ENCODE results near the gene MRPL27.

DNA sequence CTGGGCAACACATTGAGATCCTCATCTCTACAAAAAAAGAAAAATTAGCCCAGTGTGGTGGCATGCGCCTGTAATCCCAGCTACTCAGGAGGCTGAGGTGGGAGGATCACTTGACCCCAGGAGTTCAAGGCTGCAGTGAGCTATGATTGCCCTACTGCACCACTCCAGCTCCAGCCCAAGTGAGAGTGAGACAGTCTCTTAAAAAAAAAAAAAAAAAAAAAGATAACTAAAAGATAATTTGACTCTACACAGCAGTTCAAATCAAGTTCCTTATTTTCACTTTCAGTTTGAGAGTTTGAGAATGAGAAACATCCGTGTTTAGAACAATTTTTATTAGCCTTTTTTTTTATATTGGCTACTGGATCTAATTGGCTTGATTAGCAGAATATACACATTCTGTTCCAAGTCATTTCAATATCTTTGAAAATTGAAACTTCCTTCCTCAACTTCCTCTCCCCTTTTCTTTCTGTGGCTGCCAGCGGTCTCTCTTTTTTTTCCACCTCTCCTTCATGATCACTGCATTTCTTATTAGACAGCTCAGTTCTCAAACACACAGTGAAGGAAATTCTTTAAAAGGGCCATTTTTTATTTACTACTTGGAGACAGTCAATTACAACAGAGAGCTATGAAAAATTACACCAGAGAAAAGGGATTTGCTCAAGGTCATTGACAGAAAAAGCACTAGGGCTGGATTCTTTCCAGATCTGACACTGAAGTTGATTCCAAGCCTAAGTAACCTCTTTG is 48.5 kb upstream of the MRPL27 start:
- no peak; the same call in 1 of the 2 replicates for TF ChIP-seq GABPA (IDR thresholded peaks at IDR 0.05; ENCODE audit: low read depth)
- TF ChIP-seq, protein P1, sequence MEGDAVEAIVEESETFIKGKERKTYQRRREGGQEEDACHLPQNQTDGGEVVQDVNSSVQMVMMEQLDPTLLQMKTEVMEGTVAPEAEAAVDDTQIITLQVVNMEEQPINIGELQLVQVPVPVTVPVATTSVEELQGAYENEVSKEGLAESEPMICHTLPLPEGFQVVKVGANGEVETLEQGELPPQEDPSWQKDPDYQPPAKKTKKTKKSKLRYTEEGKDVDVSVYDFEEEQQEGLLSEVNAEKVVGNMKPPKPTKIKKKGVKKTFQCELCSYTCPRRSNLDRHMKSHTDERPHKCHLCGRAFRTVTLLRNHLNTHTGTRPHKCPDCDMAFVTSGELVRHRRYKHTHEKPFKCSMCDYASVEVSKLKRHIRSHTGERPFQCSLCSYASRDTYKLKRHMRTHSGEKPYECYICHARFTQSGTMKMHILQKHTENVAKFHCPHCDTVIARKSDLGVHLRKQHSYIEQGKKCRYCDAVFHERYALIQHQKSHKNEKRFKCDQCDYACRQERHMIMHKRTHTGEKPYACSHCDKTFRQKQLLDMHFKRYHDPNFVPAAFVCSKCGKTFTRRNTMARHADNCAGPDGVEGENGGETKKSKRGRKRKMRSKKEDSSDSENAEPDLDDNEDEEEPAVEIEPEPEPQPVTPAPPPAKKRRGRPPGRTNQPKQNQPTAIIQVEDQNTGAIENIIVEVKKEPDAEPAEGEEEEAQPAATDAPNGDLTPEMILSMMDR (IDR thresholded peaks at IDR 0.05; ENCODE audit: insufficient read depth, low read length), result no peak
